Activated naive CD4-positive, alpha-beta T cell treated with anti-CD3 and anti-CD28 coated beads, Interleukin-2, amount 10 ng/mL, durations not matched to agents 7 days and 5 days (primary cell): ENCODE results near the gene SCN4B.
"Not testable (repeated sequence)": the region's sequence is repeated elsewhere in the genome, so short reads cannot be mapped to it uniquely, and the experiment has no call there.

ENCODE experiments used
- CTCF ChIA-PET: fragments of 350-600 bp; sonication (Branson Sonifier 250); formaldehyde crosslinking; loops from one replicate; lab custom pipeline; 2021; ENCODE audit warnings: antibody characterized with exemption; lab: Charles Lee
- DNase-seq: peaks from one replicate; pipeline ENCODE4 v3.0.0-alpha.2; 2020
- H3K27ac Mint-ChIP-seq: one replicate; pipeline ENCODE4 v1.8.0; 2021; ENCODE audit warnings: mild to moderate bottlenecking, moderate library complexity, mixed read lengths
- H3K27me3 Mint-ChIP-seq: one replicate; pipeline ENCODE4 v1.8.0; 2021; ENCODE audit warnings: mild to moderate bottlenecking, mixed read lengths
- H3K36me3 Mint-ChIP-seq: one replicate; pipeline ENCODE4 v1.8.0; 2021; ENCODE audit warnings: mixed read lengths
- H3K4me1 Mint-ChIP-seq: one replicate; pipeline ENCODE4 v1.8.0; 2021; ENCODE audit warnings: mixed read lengths
- H3K4me3 Mint-ChIP-seq: one replicate; pipeline ENCODE4 v1.8.0; 2021; ENCODE audit warnings: mild to moderate bottlenecking, moderate library complexity, mixed read lengths
- H3K9me3 Mint-ChIP-seq: one replicate; pipeline ENCODE4 v1.8.0; 2021; ENCODE audit warnings: mixed read lengths

SCN4B gene

DNA sequence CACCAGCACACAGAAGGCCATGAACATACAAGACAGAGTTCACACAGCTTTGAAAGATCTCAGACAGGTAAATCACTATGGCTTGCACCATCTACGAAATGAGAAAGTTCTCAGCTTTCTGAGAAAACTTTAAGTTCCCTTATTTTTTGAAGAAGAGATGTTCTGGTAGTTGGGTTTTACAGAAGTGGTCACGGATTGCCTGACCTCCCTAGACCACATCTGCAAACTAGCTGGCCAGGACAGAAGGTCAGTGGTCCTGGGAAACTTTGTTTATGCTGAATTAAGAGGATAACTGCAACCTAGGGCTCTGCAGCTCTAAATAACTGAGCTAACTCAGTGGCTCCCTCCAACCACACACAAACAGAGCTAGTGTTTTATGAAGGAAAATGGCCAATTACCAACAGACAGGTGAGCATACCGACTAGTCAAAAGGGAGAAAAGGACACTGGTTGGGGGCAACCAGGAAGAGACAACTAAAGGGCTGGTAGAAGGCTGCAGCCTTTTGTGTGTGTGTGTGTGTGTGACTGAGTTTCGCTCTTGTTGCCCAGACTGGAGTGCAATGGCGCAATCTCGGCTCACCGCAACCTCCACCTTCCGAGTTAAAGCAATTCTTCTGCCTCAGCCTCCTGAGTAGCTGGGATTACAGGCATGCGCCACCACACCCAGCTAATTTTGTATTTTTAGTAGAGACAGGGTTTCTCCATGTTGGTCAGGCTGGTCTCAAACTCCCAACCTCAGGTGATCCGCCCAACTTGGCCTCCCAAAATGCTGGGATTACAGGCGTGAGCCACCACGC, 32.4 kb upstream of the SCN4B start:
- Mint-ChIP-seq H3K4me3 (no peak overlapping the region), H3K4me1 (no peaks in the 10 kb centered on the region), H3K27me3 (peaks cover 75% of the 10 kb centered on the region), H3K27ac (no peak overlapping the region), H3K36me3 (no peaks in the 10 kb centered on the region), H3K9me3 (no peaks in the 10 kb centered on the region)
- no peak for DNase-seq
- CTCF ChIA-PET: interaction anchor here (0.9 to 2.7 kb wide), 5 partner anchors 9 to 111 kb away, joined by 3 to 14 read pairs (median 5); no protein-coding TSS in a partner anchor

- peaks cover 67% of the 10 kb centered on the region for H3K27me3 Mint-ChIP-seq
Measured at GRCh38 chr11:118183691-118184090, 31.1 kb upstream of the SCN4B start.

GRCh38 chr11:118180300-118180703, 27.7 kb upstream of the SCN4B start:
- no peak overlapping the region for H3K4me3 Mint-ChIP-seq
- no peaks in the 10 kb centered on the region for H3K4me1 Mint-ChIP-seq
- DNase-seq: peak; percentile 32
- no peaks in the 10 kb centered on the region for H3K36me3 Mint-ChIP-seq
- H3K9me3 Mint-ChIP-seq: no peaks in the 10 kb centered on the region
- peaks cover 68% of the 10 kb centered on the region for H3K27me3 Mint-ChIP-seq
- H3K27ac Mint-ChIP-seq: no peak overlapping the region
- CTCF ChIA-PET: interaction anchor here (0.8 to 3.4 kb wide), 5 partner anchors 9 to 407 kb away, joined by 3 to 29 read pairs (median 5); no protein-coding TSS in a partner anchor

More at GRCh38 chr11:118183691-118184090, 31.1 kb upstream of the SCN4B start:
- not testable (repeated sequence) for DNase-seq, H3K9me3 Mint-ChIP-seq, H3K4me3 Mint-ChIP-seq, H3K4me1 Mint-ChIP-seq, H3K27ac Mint-ChIP-seq, H3K36me3 Mint-ChIP-seq
- CTCF ChIA-PET: interaction anchor here (0.9 to 2.7 kb wide), 4 partner anchors 12 to 112 kb away, joined by 3 to 14 read pairs (median 4); no protein-coding TSS in a partner anchor

DNA sequence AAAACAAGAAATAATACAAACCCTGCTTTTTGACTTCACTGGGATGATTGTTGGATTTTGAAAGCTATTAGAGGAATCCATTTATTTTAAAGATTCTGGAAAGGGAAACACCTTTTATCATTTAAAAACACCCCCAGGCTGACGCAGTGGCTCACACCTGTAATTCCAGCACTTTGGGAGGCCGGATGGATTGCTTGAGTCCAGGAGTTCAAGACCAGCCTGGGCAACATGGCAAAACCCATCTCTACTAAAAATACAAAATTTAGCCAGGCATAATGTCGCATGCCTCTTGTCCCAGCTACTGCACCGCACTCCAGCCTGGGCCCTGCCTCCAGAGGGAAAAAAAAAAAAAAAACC, 24.1 kb upstream of the SCN4B start:
- Mint-ChIP-seq H3K9me3 (no peaks in the 10 kb centered on the region), H3K4me1 (no peaks in the 10 kb centered on the region), H3K36me3 (no peaks in the 10 kb centered on the region), H3K27me3 (peaks cover 71% of the 10 kb centered on the region), H3K4me3 (no peak overlapping the region), H3K27ac (no peak overlapping the region)
- no peak for DNase-seq
- CTCF ChIA-PET: interaction anchor here (1.1 to 2.1 kb wide), 2 partner anchors 22 to 33 kb away, joined by 3 to 5 read pairs; no protein-coding TSS in a partner anchor

DNA sequence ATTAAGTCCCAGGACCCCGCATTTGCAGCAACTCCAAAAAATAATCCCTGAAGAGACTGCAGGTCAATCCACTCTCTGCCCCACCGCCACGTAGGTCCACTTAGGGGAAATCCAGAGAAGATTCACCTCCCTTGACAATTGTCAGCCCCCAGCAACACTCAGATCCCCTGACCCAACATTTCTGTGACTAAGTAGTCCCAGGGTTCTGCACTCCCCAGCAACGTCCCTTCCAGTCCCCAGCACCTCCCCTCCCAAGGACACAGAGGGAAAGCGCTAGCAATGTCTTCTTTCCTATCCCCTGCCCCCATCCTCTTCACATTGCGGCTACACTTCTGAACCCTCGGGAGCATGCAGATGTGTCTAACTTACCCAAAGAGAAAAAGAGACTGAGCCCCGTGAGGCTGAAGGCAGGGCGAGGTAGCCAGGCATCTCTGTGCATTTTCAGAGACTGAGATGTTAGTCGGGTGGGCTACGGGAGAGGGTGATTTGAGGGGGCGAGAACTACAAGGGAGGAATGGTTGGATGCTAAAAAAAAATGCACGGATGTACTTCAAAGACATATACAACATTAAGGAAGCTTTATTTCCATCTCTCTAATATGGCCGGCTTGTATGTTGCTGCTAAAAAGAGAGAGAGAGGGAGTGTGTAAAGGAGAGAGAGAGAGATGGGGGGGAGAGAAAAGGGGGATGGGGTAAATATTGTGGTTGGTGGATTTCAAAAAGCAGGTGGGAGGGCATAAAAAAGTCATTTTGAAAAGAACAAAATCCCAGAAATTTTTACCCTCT, 23.6 kb upstream of the SCN4B start, which contains the start of gene SCN2B:
Gene SCN2B (minus strand): TSS at position 647 of the 785 bp plus-strand sequence. CDS start 208 bp downstream, at position 439.
- no peak for DNase-seq
- no peak within 1 kb of the TSS for H3K4me3 Mint-ChIP-seq
- no peak within 1 kb of the TSS for H3K27ac Mint-ChIP-seq
- no peaks in the 10 kb centered on the region for H3K4me1 Mint-ChIP-seq
- CTCF ChIA-PET: interaction anchor here (2.1 kb wide), 1 partner anchor 22 kb away, joined by 5 read pairs; no protein-coding TSS in a partner anchor
- no peaks in the 10 kb centered on the region for H3K9me3 Mint-ChIP-seq
- H3K27me3 Mint-ChIP-seq: peaks cover 74% of the 10 kb centered on the region
- no peaks in the 10 kb centered on the region for H3K36me3 Mint-ChIP-seq

GRCh38 chr11:118175031-118175992, 22.7 kb upstream of the SCN4B start:
- Mint-ChIP-seq H3K27ac (no peak overlapping the region), H3K9me3 (no peaks in the 10 kb centered on the region), H3K36me3 (no peaks in the 10 kb centered on the region), H3K4me3 (no peak overlapping the region), H3K4me1 (no peaks in the 10 kb centered on the region), H3K27me3 (peaks cover 73% of the 10 kb centered on the region)
- no peak for DNase-seq
- CTCF ChIA-PET: no interaction called here

DNA sequence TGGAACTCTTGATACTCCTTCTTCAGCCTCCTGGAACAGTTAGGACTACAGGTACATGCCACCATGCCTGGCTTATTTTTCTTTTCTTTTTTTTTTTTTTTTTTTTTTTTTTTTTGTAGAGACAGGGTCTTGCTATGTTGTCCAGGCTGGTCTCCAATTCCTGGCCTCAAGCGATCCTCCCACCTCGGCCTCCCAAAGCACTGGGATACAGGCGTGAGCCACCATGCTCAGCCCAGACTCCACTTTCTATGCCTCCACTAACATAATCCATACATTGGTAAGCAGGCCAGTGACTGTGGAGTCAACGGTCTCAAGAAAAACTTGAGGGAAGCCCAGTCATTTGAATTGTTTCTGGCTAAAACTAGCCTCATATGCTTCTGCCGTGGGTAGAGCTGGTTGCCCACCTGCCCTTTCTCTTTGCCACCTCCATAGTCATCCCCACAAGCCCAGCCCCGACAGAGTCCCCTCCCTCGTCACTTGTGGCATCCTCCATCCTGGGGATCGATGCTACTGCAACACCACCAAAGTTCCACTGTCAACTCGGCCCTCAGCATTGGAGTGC, 21.5 kb upstream of the SCN4B start:
- H3K4me1 Mint-ChIP-seq: no peaks in the 10 kb centered on the region
- CTCF ChIA-PET: interaction anchor here (1.1 kb wide), 1 partner anchor 117 kb away, joined by 3 read pairs; no protein-coding TSS in a partner anchor
- H3K36me3 Mint-ChIP-seq: no peaks in the 10 kb centered on the region
- H3K27me3 Mint-ChIP-seq: peaks cover 76% of the 10 kb centered on the region
- no peak overlapping the region for H3K4me3 Mint-ChIP-seq
- H3K27ac Mint-ChIP-seq: no peak overlapping the region
- no peak for DNase-seq
- no peaks in the 10 kb centered on the region for H3K9me3 Mint-ChIP-seq

GRCh38 chr11:118172356-118172755, 19.7 kb upstream of the SCN4B start:
- H3K9me3 Mint-ChIP-seq: no peaks in the 10 kb centered on the region
- no peaks in the 10 kb centered on the region for H3K36me3 Mint-ChIP-seq
- no peaks in the 10 kb centered on the region for H3K4me1 Mint-ChIP-seq
- peaks cover 80% of the 10 kb centered on the region for H3K27me3 Mint-ChIP-seq
- no peak overlapping the region for H3K27ac Mint-ChIP-seq
- CTCF ChIA-PET: interaction anchor here (0.7 to 6.7 kb wide), 24 partner anchors 9 to 757 kb away, joined by 3 to 96 read pairs (median 6); partner anchors contain the start of gene SCN4B
- H3K4me3 Mint-ChIP-seq: no peak overlapping the region
- DNase-seq: no peak

DNA sequence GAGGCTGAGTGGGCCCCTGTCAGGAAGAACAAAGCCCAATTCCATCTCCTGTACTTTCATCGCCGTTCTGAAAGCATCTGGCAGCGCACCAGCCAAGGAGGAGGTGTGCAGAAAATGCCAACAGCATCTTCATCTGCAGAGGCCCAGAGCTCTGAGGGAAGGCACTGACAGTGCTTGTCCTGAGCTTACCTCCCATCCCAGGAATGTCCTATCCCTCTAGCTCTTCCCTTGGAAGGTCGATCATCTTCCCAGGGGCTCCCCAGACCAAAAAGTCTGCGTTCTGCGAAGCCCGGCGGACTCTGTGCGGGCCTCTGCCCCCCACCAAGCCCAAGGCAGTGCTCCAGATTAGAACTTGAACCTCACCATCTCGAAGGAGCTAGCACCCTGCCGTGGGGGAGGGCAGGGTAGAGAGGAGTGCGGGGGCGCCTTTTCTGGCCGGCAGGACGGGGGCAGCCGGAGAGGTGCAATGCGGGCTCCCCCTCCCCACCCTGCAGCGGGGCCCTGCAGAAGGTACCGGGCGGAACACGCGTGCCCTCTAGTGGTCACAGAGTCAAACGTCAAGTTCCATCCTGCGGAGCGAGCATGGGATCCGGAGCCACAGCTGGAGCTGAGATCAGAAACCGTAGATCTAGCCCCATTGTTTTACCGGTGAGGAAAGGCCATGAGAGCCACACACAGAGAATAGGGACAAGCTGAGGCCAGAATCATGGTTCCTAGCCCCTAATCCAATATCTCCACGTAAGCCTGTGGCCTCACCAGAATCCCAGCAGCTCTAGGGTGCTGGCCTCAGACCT, 18.8 kb upstream of the SCN4B start:
- peaks cover 80% of the 10 kb centered on the region for H3K27me3 Mint-ChIP-seq
- no peaks in the 10 kb centered on the region for H3K9me3 Mint-ChIP-seq
- no peaks in the 10 kb centered on the region for H3K36me3 Mint-ChIP-seq
- peak; percentile 83 for DNase-seq
- no peak overlapping the region for H3K4me3 Mint-ChIP-seq
- CTCF ChIA-PET: interaction anchor here (0.6 to 6.7 kb wide), 38 partner anchors 8 to 756 kb away, joined by 3 to 96 read pairs (median 4); partner anchors contain the start of genes MPZL2 and SCN4B
- no peak overlapping the region for H3K27ac Mint-ChIP-seq
- H3K4me1 Mint-ChIP-seq: no peaks in the 10 kb centered on the region

DNA sequence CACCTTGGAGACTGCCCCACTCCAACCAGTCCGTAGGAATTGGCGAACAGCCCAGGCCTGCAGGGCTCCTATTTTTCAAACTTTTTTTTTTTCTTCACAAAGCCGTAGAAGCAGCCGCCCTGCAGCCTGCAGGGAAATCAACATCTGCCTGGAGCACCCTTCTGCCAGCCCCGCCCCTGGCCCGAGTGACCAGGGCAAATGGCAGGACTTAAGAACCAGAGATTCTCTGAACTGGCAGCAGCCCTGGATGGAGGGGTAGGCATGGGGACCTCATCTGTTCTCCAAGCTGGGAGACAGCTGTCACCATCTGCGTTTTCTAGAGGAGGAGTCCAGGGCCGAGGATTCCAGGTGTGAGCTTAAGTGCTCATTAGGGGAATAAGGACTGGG, 18.3 kb upstream of the SCN4B start:
- no peak for DNase-seq
- CTCF ChIA-PET: interaction anchor here (0.7 to 6.7 kb wide), 30 partner anchors 10 to 744 kb away, joined by 3 to 96 read pairs (median 5); partner anchors contain the start of genes MPZL2 and SCN4B
- no peaks in the 10 kb centered on the region for H3K4me1 Mint-ChIP-seq

GRCh38 chr11:118170231-118170630, 17.6 kb upstream of the SCN4B start:
- Mint-ChIP-seq H3K4me1 (no peaks in the 10 kb centered on the region), H3K27me3 (peaks cover 78% of the 10 kb centered on the region), H3K4me3 (no peak overlapping the region), H3K9me3 (no peaks in the 10 kb centered on the region), H3K36me3 (no peaks in the 10 kb centered on the region), H3K27ac (no peak overlapping the region)
- no peak for DNase-seq
- CTCF ChIA-PET: interaction anchor here (0.7 to 6.7 kb wide), 13 partner anchors 10 to 126 kb away, joined by 3 to 96 read pairs (median 14); partner anchors contain the start of gene MPZL2

More for the DNA sequence above, 18.3 kb upstream of the SCN4B start:
- Mint-ChIP-seq H3K4me3 (no peak overlapping the region), H3K27ac (no peak overlapping the region), H3K27me3 (peaks cover 78% of the 10 kb centered on the region), H3K36me3 (no peaks in the 10 kb centered on the region), H3K9me3 (no peaks in the 10 kb centered on the region)
